Breast epithelium (tissue), 3 donors: ENCODE measurements around the gene PGLYRP4.

Experiments used
- POLR2AphosphoS5 ChIP-seq, 3 donors: sonication (generic); formaldehyde crosslinking; IDR thresholded peaks; one replicate each; pipeline ENCODE4 v1.6.1; 2017; ENCODE audit warnings: antibody characterized with exemption in 3 of 3
- TF ChIP-seq, protein P1 (sequence below), 3 donors: fragments of 450-650 bp; IDR thresholded peaks; one replicate each; pipeline ENCODE4 v1.5.1; 2016 to 2017; ENCODE audit warnings: antibody characterized with exemption in 3 of 3, mild to moderate bottlenecking in 3 of 3, moderate library complexity in 3 of 3

DNA sequence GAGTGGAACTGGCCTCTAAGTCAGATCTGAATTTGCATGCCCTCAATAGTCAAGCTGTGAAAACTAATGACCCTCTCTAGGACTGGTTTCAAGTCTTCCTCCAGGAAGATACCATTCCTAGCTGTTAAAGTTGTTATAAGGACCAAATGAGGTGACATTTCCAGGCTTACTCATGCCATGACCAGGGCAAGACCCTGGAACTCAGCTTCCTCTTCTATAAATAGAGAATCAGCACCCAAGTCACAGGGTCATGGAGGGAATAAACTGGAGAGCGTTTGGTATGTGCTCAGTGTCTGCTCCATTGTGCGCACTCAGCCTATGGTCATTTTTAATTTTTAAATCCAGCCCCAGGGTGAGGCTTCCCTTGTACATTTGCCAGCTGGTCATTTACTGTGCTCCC, 11.5 kb upstream of the PGLYRP4 start:
- TF ChIP-seq, protein P1, sequence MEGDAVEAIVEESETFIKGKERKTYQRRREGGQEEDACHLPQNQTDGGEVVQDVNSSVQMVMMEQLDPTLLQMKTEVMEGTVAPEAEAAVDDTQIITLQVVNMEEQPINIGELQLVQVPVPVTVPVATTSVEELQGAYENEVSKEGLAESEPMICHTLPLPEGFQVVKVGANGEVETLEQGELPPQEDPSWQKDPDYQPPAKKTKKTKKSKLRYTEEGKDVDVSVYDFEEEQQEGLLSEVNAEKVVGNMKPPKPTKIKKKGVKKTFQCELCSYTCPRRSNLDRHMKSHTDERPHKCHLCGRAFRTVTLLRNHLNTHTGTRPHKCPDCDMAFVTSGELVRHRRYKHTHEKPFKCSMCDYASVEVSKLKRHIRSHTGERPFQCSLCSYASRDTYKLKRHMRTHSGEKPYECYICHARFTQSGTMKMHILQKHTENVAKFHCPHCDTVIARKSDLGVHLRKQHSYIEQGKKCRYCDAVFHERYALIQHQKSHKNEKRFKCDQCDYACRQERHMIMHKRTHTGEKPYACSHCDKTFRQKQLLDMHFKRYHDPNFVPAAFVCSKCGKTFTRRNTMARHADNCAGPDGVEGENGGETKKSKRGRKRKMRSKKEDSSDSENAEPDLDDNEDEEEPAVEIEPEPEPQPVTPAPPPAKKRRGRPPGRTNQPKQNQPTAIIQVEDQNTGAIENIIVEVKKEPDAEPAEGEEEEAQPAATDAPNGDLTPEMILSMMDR (IDR thresholded peaks at IDR 0.05), result no peak
- no peak for TF ChIP-seq POLR2AphosphoS5 (IDR thresholded peaks at IDR 0.05)
